ENCODE data around the gene HADHB.
"Not testable (repeated sequence)": the region's sequence is repeated elsewhere in the genome, so short reads cannot be mapped to it uniquely, and the experiment has no call there.

The HADHB gene

DNA sequence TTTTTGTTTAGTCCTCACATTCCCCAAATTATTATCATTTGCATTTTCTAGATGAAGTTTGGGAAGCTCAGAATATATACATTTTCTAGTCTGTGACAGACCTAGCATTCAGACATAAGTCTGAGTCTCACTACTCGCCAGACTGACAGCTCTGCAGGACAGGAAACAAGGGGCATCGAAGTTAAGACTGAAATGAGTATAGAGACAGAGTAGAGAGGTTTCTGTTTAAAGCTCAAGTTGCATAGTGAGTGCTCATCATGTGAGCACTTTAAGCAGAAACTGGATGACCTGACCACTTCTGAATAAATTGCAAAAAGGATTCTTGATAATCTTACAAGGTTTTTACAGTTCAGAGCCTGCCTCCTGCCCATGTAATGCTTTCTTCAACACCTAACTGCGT is 1.1 kb downstream of the HADHB start:
- no peak for DNase-seq

DNA sequence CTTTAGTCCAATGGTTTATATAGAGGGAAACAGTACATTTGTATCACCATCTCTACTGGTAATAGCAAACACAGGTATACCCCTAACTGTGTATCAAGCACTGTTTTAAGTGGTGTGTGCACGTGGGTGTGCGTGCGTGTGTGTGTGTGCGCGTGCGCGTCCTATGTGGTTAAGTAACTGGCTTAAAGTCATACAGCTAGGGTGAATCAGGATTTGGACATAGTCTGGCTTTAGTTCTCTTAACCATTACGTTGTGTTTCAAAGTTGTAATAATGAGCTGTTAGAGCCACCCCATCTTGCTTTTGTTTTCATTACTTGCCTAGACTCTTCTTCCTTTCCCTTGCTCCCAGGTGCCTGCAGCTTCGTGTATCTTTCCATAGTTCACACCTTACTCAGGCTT is 2.1 kb downstream of the HADHB start:
- DNase-seq: no peak

DNA sequence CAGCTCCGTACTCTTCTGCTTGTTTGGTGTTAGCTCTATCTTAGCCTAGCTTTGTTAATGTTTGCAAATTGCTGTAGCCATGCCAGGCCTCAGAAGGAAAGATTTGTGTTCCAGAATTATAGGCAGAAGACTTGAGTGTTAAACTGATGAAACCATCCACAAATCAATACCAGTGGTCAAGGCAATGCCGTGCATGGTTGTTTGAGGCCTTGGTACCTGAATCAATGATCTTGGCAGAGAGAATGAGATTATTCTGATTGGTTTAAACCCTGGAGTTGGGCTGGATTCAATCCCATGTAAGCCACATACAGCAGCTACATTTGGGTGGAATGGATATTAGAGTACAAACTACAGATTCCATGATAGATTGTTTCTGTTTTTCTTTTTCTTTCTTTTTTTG is 4.9 kb downstream of the HADHB start:
- no peak for DNase-seq

DNA sequence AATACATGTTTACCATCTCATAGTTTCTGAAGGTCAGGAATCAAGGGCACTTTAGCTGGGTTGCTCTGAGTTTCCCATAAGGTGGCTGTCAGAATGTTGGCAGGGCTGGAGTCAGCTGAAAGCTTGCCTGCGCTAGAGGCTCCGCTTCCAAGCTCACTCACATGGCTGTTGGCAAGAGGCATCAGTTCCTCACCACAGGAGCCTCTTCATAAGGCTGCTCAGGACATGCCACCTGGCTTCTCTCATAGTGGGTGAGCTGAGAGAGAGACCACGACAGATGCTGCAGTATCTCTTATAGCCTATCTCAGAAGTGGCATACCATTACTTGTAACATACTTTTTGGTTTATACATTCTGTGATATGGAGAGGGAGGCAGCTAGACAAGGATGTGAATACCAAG is 7.2 kb downstream of the HADHB start:
- no peak for DNase-seq

DNA sequence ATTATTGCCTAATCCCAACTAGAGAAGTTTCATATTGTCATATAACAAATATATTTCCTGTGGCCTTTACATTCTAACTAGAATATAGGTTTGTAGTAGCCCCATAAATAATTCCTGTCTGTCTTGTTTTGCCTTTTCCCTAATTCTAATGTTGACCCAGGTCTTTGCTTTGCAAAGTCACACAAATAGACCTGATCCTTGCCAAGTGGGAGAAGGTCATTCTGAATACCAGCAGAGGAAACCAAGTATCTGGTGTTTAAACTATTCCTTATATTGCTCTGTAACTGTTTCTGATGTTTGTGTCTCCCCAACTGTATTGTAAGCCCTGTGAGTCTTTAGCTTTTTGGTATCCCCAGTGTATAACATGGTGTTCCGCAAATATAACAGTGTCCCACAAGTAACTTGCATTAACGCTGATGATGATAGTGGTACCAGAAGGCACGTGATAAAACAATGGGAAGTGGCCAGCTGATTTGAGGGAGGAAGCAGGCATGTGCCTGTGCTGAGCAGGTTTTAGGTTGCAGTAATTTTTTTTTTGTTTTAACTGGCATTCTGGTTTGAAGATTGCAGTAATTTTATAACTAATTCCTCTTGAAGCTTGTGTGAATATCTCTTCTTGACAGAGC is 11.1 kb downstream of the HADHB start:
- no peak for DNase-seq

DNA sequence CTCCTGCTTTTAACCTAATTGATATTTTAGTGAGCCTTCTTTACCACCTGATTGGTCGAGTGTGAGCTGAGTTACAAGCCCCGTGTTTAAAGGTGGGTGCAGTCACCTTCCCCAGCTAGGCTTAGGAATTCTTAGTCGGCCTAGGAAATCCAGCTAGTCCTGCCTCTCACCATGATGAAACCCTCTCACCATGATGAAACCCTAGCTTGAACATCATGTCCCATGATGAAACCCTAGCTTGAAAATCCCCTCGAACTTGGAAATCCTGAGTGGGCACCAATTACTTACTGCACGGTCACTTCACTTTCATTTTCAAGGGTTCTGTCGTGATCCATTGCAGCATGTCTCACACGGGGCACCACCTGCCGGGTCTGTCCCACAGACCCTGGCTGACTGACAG is 14.1 kb downstream of the HADHB start:
- DNase-seq: not testable (repeated sequence)

DNA sequence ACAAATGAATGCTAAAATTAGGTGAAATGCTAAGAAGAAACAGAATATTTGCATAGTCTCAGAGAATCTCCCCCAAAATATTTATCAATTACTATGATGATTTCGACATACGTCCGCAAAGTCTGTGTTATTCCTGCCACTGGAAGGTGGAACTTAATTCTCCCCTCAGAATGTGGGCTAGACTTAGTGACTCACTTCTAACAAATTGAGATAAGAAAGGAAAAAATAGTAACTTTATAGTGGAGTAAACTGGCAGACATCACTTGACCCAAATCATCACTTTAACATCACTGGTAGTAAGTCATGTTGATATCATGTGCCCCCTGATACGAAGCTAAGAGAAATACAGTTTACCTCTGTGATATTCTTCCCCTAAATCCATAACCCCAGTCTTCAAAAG is 23.5 kb downstream of the HADHB start:
- no peak for DNase-seq

DNA sequence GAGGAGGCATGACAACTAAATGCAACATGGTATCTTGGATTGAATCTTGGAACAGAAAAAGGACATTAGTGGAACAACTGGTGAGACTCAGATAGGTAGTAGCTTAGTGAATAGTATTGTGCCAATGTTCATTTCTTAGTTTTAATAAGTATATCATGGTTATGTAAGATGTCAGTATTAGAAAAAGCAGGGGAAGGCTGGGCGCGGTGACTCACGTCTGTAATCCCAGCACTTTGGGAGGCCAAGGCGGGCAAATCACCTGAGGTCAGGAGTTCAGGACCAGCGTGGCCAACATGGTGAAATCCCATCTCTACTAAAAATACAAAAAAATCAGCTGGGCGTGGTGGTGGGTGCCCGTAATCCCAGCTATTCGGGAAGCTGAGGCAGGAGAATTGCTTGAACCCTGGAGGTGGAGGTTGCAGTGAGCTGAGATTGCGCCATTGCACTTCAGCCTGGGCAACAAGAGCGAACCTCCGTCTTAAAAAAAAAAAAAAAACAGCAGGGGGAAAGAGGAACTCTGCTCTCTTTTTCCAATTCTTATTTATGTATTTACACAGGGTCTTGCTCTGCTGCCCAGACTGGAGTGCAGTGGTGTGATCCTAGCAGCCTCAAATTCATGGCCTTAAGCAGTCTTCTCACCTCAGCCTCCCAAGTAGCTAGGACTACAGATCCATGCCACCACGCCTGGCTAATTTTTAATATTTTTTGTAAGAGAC is 24.1 kb downstream of the HADHB start:
- not testable (repeated sequence) for DNase-seq

DNA sequence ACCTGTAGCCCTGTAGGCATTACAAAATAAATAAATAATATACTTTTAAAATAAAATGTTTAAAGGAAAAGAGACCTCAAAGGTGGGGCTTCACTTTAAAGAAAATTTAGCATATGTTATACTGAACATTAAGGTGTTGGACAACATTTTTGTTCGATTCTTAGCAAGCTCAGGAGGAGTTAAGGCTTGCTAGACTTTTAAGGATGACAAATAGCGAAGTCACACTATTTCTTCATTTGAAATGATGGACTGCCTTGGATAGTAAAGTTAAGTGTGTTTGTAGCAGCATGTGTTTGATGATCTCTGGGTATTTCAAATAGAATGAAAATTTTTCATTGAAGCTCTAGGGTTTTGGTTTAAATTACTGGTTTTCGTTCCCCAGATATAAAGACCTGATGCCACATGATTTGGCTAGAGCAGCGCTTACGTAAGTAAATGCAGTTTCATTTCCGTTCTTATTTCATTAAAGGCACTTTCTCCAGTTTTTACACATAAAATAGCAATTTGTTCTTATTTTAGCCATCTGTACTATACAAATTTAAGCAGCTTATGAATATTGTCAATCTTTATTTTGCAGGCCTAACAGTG is 24.9 kb downstream of the HADHB start:
- no peak for DNase-seq

DNA sequence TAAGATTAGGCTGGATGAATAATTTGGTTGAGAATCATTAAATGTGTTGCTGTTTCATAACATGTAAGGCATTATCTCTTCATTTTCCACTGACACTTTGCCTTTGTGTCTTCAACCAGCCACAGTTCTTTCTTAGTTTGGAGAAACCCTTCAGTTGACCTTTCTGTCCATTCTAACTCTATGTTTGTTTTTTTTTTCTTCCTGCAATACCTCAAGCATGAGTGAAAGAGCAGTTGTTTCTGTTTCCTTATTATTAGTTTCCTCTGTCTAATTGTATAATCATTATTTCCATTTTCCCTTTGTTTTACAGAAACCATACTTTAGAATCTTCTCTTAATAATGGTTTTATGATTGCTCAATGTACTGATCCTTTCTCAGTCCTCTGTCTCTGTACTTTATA is 25.6 kb downstream of the HADHB start:
- DNase-seq: no peak

DNA sequence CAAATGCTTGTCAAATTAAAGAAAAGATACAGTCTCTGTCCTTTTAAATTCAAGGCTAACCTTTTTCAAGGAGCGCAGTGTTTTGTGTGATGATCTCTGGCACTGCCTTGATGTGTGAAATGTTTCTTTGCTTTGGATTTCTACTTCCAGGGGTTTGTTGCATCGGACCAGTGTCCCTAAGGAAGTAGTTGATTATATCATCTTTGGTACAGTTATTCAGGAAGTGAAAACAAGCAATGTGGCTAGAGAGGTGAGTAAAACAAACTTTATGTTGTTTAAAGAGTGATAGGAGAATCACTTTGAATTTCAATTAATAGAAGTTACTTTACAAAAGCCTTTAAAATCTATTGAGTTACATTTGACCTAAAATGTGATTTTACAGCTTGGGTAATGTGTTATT is 28.8 kb downstream of the HADHB start:
- no peak for DNase-seq

DNA sequence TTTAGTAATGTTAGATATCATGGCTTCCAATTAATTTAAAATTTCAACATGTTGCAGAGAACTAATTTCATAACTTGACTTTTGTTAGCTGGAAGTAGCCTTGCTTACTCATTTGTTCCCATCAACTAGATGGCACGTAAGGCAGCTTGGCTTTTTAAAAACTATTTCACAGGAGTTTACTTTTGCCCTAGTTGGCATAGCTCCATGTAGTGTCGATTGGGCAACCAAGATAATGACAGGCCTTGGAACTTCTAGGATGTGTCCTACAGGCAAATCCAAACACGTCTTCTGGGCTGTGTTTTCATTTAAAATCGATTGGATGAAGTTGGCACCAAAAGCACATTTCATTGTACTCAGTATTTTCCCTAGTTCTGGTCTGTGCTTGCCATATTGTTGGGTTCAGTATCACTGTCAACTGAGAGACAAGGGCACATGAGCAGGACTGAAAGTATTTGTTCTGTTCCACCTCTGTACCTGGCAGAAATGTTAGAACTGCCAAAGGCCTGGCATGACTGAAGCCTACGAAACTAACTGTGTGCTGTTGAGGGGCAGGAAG is 29.4 kb downstream of the HADHB start:
- DNase-seq: no peak

DNA sequence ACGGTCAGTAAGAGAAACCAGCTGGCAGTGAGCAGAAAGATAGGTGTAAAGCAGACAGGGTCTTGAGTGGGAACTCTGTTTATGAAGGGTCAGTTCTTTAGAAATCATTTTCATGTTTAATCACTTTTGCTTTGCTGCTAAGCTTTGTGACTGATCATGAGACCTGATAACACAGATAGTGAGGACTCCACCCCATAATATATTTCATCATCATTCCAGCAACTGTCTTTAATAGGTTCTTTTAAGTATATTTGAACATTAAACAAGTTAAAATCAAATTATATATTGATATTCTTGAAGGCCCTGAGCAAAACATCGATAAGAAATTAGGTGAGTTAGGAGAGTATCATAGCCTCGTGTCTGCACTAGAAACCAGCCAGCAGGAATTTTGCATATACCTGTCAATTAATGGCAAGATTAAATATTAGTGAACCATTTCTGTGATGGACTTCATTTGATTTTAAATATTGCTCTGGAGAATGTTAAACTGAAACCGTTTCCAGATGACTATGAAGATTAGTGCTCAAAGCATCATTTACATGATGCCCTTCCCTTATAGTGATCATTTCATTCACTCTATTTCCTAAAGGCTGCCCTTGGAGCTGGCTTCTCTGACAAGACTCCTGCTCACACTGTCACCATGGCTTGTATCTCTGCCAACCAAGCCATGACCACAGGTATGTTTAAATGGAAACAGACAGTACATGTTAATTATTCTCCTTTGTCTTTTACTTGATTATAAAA is 31.9 kb downstream of the HADHB start:
- no peak for DNase-seq

DNA sequence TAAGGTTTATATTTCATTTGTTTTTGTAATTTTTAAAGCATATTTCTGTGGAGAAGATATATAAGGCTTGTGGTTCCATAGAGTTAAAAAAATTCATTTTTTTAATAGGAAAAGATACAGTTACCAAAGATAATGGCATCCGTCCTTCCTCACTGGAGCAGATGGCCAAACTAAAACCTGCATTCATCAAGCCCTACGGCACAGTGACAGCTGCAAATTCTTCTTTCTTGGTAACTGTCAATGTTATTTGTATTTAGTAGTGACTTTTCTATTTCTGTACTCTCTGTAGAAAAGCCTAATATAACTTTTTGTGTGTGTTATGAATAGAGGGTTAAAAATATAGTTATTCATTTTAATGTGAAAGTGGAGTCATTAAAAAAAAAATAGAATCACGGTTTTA is 35.1 kb downstream of the HADHB start:
- no peak for DNase-seq

DNA sequence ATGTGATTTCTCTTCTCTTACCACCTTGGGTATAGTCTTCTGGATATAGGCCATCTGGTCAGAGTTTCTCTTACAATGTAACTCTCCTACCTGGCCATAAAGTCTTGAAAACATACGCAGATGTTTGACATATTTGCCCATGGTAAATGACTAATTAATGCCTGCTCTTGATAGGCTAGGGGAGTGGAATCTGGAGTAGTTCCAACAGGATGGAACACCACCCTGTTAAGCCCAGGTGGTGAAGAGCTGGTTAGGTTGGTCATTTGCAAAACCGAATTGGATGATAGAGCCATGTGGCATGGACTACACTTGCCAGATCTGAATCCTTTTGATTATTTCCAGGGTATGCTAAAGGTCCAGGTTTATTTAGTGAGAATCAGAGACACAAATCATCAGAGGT is 36.5 kb downstream of the HADHB start:
- no peak for DNase-seq

DNA sequence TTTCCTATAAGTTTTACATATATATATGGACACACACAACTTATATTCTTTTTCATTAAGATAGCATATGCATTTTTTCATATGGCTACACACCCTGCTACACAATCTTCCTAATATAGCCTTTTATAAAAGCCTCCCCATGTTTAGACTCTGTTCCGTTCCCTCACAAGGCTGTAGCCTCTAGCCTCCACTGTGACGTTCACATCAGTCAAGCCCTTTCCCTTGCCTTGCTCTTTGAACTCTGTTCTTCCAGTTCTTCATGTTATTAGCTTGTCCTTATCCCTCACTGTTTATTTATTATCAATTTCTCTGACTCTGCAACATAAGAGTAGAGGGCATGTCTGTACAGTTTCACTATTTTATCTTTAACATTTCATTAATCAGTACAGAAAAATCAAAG is 38.9 kb downstream of the HADHB start:
- no peak for DNase-seq

DNA sequence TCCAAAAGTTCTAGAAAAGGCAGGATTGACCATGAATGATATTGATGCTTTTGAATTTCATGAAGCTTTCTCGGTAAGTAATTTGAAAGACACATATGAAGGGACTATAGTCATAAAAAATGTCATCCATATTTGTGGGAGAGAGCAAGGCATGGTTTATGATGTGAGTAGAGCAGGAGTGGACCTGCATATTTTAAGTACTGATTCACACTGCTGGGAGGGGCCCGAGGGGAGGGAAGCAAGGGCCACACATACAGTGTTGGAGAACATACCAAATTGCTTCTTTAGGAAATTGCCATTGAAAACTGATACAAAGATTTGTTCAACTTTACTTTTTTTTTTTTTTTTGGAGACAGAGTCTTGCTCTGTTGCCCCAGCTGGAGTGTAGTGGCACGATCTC is 39.4 kb downstream of the HADHB start:
- no peak for DNase-seq

DNA sequence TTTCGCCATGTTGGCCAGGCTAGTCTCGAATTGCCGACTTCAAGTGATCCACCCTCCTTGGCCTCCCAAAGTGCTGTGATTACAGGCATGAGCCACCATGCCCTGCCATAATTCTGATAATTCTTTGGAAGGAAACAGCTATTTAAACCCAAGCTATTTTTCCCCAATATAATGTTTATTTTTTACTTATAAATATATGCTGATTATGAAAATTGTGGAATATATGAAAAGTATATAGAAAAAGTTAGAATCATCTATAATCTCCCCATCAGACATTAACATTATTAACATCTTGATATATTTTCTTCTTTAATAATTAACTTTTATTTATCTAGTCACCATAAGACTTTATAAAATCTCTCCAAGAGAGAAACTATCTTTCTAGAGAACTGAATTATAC is 41.2 kb downstream of the HADHB start:
- no peak for DNase-seq

DNA sequence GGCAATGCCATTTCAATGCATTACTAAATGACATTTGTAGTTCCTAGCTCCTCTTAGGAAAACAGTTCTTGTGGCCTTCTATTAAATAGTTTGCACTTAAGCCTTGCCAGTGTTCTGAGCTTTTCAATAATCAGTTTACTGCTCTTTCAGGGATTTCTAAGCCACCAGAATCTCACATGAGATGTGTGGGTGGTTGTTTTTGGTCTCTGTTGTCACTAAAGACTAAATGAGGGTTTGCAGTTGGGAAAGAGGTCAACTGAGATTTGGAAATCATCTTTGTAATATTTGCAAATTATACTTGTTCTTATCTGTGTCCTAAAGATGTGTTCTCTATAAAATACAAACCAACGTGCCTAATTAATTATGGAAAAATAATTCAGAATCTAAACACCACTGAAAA is 45.3 kb downstream of the HADHB start:
- no peak for DNase-seq

DNA sequence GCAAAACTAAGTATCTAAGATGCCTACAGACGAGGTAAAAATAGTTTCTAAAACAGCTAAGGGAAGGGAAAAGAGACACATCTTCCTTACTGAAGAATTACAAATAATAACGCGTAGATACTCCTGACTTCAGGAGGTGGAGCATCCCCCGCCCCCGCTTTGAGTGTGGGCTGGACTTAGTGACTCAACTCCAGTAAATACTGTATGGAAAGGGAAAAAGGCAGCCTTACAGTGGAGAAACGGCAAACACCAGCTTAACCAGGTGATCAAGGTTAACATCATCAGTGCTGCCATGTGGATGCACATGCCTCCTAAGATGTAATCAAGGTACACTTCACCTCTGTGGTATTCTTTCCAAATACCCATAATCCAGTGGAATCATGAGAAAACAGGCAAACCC is 47.9 kb downstream of the HADHB start:
- DNase-seq: no peak

DNA sequence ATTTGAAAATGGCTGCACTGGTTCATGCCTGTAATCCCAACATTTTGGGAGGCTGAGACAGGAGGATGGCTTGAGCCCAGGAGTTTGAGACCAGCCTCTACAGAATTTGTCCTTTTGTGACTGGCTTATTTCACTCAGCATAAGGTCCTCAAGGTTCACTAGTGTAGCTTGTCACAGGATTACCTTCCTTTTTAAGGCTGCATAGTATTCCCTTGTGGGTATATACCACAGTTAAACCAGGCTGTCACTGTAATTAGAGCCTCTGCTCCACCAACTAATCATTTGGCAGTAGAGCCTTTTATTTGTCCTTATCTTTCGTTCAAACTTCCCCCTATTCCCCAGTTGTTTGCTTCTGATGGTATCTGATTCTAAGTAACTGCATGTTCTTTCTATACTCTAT is 50.8 kb downstream of the HADHB start:
- no peak for DNase-seq

DNA sequence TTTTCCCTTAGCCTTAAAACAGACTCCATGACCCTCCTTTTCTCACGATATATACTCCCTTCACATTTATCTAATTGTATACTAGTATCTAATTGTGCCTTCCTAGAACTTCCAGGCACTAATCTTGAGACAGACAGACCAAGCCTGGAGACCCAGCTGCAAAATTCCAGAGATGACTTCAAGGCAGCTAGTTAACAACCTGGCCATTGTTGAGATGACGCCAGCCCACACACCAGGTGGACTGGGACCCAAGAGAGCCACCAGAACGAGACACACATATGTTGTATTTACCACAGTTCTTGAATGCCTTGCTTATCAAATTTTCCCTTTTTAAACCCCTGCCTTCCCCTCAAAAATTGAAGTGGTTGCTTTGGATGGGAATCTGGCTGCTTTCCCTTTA is 52.3 kb downstream of the HADHB start:
- no peak for DNase-seq

DNA sequence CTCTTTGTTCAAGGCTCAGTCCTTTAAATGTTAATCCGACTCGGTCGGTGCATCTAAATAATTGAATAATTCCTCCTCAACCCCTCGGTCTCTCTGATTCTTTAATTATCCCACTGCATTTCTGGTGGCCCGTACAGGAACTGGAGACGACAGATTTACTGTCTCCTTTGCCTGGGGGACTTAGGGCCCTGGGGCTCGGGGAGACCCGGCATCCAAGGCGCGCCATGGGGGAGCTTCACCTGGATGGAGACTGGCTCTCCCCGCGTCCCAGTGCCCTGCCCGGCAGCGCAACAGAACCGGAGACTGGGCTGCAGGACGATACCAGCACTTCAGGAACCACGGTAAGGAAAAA is 53.5 kb downstream of the HADHB start:
- no peak for DNase-seq

All from NCI-H1436 treated with DMSO at 0.1 percent for 48 hours (cell line).